NK-92 (cell line): ENCODE measurements around the gene PRCC.

Experiments used
- DNase-seq: peaks from one replicate; lab custom pipeline; 2025; ENCODE audit not compliant: unreplicated experiment; lab: John Stamatoyannopoulos, UW

PRCC gene

DNA sequence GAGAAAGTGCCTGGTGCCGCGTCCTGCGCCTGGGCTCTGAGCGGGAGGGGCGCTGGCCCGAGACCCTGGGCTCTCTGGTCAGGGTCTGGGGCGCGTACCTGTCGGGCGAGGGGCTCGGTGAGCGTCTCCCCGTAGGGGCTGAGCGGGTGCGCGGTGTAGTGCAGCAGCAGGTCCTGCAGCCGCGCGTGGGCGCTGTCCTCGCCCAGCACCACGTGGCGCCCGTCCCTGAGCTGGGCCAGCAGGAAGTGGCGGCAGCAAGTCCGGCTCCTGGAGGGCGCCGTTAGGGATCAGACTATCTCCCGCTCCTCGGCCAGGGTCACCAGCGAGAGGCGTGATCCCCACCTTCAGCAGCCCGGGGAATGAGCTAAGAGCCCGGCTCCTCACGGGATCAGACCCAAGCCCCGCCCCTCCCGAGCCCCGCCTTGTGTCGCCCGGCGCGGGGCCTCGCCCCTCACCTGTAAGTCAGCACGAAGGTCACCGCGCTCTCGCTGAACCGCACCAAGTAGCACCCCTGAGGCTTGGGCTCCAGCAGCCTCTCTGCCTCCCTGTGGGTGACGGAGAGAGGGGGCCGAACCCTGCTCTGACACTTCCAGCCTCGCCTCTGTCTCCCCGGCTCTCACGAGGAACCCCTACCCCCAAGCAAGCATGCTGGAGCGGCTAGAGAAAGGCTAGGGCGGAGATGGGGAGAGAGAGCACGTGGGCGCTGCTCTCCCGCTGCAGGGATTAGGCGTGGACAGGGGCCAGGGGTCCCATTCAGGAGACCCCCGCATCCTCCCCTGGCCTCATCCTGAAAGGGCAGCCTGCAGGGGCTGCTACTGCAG, 46.6 kb downstream of the PRCC start:
- no peak for DNase-seq

DNA sequence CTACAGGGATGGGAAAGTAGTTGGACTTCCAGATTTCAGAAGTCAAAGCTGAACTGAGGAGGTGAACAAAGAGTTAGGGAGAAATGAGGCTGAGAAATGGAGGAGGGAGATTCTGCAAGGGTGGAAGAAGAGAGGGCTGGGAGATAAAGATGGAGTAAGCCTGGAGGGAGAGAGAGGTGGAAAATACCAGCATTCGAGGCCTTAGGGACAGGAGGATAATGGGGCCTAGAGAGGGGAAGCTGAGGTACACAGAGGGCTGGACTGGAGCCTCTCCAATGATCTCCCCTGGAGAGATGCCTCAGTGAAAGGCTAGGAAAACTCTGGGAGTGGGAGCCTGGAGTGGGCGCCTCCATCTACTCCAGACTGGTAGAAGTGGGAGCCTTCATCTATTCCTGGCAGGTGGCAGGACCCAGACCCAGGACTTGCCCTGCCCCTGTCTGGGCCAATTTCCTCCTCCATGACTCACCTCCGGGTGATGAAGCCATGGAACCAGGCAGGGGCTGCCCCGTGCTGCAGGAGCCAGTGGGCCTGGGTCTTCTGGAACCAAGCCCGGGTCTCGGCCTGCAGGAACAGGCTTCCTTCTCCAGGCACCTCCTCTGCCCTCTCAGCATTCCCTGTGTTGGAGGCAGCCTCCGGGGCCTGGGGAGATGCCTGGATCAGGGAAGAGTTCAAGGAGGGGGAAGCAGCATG, 47.4 kb downstream of the PRCC start:
- DNase-seq, result no peak

DNA sequence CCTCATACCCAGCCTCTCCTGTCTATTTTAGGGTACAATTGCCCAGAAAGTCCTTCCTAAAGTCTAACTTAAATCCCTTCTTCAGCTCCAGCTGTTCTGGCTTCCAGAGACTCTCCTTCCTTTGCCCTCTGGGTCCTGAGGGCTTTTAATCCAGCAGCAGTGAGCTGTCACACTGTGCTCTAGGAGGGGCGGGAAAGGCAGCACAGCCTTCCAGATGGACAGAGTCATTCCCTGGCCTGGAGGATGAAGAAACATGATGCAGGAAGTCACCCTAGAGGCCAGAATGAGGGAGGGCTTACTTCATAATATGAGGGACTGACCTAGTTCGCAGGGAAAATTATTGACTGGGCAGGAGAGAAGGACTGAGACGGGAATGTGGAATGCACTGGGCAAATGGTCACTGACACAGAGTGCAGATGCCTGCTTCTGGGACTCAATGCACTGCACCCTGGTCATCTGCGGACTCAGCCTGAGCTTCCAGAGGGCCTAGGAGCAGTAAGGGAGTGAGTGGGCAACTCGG, 48.0 kb downstream of the PRCC start:
- no peak for DNase-seq

DNA sequence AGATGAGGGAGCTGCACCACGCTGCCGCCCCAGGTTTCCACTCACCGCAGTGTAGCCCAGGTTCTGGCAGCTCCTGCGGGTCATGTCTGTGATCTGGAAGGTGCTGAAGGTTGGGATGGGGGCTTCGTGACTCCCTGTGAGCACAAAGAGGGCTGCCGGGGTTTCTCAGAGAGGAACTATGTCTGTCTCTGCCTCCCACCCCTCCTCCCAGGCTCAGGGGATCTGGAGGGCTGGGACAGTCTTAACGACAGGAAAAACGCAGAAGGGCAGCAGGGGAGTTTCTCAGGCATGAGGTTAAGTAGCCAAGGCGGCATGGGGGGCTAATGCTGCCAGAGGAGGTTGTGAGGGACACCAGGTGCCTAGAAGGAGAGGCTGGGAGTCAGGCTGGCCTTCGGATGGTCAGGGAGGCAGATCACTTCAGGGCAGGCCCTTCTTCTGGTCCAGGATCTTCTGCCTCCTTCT, 48.7 kb downstream of the PRCC start:
- no peak for DNase-seq

DNA sequence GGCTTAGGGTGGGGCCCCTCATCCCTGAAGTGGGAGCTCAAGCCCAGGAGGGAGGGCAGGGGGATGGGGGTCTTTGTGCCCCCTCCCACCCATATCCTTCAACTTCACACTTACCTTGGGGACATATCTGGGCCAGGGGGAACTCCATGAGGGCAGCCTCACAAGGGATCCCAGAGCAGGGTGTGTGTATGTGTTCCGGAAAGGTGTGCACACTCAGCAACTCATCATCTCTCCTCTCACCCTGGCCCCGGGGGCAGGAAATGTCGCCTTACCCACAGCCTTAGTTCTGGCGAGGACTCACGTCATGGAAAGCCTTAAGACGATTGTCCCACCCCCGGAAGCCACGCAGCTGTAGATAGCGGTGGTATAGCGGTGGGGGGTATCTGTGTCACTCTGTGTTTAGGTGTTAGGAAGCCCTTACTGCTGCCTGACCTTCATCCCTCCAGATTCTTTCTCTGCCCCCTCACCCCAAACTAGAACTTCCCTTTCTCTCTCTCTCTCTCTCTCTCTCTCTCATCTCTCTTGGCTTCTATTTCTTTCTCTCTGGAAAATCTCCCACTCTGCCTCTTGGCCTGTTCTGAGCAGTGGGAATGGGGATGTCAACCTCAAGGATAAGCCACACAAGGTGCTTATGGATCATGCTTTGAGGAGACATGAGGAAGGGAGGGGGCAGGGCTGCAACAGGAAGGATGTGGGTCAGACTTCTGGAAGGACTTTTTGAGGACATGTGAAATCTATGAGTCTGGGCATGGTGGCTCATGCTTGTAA, 49.4 kb downstream of the PRCC start, which contains the start of gene SH2D2A:
Gene SH2D2A (minus strand): TSS at position 288 of the 768 bp plus-strand sequence. CDS start 140 bp downstream, at position 148.
- peak; percentile 91 for DNase-seq

DNA sequence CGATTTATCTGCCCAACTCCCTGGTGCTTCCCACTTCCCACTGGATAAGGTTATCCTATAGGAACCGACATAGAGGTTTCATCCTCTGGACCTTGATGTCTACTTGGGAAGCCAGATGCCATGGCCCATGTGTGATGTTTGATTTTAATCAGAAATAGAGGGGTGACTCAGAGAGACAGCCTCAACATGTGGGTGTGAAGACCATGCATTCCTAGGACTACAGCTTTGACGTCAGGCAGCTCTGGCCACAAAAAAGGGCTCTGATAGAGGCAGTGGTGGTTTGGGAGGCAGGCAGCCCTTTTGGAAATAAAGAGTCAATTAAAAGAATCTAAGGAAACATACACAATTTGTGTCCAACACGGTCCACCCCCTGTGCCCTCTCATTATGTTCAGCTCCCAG, 54.5 kb downstream of the PRCC start:
- DNase-seq, result no peak

DNA sequence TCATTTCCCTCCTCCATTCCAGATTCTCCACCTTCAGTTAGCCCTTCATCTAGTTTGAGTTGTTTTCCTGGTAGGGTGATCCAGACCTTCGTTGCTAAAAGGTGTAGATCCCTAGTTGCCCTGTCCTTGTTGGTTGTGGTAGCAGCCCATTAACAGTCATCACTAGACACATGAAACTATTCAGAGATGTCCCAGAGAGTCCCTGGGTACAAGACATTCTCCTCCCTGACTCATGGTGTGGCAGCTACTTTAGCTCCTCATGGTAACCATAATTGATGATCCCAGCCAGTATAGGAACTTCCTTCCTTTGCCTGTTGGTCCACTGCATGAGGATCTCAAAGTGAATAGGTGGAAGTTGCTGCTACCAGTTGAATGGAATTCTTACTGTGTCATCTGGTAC, 55.3 kb downstream of the PRCC start:
- DNase-seq, result no peak

DNA sequence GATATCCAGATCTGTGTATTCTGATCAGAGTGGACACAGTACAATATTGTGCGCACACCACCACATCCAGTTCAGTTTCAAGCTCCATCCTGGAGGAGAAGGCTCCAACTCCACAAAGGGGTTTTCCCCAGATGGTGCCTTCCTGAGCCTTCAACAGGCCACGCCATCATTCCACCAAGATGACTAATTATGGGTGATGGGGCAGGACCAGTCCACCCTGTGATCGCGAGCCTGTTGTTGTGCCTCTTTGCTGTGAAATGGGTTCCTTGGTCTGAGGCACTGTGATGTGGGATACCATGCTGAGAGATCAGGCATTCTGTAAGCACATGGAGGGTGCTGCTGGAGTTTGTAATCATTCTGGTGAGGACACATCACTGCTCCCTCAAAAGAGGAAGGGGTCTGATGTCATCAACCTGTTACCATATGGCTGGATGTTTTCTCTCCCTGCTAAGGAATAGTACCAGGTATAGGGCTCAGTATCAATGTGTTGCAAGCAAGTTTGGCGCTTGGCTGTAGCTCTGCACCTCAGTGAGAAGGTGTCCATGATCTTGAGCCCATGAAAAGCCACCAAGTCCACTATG, 56.0 kb downstream of the PRCC start:
- DNase-seq, result no peak

DNA sequence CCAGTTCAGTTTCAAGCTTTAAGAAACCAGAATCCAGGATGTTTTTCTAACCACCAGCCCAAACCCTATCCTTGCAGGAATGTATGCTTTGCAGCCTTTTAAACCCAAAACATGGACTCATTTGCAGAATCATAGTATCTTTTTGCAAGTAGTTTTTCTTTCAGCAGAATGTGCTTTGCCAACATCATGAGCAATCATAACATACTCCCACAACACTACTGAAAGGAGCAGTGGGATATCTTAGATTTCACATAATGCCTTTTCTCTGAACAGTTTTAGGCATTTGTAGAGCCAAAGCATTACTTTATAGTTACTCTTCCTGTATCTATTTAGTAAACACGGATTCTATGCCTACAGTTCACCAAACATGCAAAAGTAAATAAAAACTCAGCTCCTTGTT, 59.3 kb downstream of the PRCC start:
- no peak for DNase-seq

DNA sequence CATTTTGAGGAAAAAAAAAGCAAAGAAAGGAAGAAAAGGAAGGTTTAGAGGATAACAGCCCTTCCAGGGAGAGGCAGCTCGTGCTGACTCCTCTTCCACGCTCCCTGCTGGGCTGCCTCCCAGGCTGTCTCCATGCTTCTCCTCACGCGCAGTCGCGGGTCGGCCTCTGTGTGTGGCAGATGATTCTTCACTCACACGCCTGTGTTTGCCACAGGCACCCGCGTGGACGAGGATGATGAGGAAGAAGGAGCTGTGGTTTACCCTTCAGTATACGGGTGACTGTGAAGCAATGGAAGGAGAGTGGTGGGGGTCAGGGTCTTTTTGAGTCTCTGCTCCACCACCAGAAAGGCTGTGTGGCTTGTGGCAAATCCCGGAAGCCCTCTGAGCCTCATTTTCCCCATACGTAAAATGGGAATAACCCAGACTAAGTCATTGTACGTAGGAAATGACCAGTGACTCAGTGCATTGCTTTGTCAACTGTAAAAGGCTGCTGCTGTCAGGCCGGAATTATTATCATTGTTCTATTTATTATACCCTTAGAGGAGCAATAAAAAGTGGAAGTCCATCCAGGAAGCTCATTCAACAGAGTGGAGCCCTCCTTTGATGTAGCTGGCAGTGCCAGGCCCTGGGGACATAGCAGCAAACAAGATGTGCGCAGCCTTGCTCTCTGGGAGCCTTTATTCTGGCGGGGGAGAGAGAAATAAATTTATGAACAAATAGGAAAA, 61.2 kb downstream of the PRCC start:
- DNase-seq, result no peak

DNA sequence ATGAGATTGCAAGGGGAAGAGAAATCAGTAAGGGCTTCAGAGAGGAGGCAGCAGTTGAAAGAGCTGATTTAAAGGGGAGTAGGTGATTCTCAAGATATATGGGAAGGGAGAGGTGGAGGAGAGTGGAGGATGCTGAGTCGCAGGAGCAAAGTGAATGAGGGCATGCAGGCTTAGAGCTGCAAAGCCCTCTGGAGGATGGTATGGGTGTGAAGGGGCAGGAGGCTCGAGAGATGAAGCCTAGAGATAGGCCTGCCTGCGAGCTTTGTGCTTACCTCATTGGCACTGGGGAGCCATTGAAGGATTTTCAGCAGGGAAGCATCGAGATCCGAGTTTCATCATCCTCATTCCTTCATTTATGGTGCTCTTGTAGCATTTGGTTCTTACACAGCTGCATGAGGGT, 65.1 kb downstream of the PRCC start:
- no peak for DNase-seq

DNA sequence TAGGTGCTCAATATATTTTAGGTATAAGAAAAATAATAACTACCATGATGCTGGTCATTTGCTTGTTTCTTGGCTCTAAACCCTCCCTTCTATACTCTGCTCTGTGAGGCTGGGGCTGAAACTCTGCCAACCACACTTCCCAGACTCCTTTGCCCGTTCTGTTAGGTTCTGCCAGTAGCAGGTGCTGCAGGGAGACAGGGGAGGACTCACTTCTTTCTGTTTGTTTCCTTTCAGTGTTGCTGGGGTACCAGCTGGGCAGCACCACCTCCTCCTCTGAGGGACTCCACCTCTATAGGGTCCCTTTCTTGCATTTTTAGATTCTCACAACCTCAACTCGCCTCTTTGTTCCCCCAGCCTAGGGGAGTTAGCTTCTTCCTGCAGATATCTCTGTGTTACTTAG, 66.3 kb downstream of the PRCC start:
- no peak for DNase-seq

DNA sequence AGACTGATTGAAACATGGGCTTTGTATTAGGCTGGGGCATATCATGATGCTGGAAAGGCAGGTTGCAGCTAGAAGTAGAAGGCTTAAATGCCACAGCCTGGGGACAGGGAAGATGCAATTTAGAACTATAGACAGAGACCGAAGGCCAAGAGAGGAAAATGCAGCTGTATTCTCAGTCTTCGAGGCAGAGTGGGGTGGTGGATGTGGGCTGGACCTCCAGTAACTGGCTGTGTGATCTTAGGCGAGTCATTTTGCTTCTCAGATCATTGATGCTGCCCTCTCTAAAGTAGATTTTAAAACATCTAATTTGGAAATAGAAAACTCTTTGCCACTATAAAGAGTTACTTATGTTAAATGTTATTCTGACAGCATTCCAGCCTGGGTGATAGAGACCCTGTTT, 67.0 kb downstream of the PRCC start:
- no peak for DNase-seq

DNA sequence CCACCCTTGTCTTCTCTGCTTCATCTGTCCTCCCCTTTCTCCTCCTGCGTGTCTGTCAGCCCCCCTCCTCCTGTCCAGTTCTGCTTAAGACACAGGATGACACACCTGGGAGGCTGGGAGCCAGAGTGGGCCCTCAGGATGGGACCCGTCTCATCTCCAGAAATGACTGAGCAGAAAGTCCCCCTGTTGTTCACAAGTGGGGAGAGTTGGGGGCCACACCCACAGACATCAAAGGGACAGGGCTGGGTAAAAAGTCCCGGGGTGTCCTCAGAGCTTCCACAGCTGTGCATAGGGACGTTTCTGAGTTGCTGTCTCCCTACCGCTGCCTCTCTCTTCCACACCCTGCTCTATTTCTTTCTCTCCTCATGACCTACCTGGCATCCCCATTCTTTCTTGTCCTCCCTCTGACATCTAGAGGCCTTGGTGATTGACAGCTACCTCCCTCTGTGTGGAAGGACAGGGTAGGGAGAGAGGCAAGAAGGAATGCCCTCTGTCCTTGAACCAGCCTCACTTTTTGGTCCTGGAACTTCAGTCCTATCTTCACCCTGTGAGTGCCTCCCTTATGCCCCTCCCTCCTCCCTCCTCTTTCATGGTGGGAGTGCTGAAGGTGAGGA, 68.8 kb downstream of the PRCC start:
- DNase-seq, result no peak

DNA sequence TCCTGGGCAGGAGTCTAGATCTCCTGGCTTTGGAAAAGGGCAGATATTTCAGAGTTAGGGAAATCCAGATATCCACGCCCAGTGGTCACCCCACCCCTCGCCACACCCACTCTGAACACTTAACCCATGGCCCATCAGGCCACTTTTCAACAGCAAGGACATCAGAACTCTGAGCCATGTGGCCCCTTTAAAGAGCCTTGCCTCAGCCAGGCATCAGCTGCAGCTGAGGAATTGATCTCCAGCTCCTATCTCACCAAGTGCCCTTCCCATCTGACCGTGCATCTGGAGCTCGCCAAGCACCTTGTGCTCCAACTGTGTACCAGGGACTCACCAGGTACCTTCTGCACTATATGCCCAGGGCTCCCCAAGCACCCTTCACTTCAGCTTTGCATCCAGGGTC, 69.6 kb downstream of the PRCC start:
- no peak for DNase-seq

DNA sequence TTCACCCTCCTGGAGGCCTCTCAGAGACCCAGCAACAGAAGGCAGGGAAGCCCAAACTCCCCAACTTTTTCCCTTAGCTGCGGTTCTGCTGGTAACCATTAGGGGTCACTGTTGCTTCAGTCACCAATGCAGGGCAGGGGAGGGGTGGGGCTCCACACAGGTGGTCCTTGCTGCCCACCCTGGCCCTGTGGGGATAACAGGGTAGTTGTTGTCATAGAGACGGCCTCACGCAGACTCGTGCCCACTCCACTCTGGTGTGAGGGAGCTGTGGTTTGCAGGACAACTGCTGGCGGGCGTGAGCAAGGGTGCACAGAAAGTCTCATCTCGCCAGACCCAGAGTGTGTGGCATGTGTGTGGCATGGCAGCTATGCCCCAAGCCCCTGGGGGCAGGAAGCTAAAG, 71.6 kb downstream of the PRCC start:
- DNase-seq, result no peak

DNA sequence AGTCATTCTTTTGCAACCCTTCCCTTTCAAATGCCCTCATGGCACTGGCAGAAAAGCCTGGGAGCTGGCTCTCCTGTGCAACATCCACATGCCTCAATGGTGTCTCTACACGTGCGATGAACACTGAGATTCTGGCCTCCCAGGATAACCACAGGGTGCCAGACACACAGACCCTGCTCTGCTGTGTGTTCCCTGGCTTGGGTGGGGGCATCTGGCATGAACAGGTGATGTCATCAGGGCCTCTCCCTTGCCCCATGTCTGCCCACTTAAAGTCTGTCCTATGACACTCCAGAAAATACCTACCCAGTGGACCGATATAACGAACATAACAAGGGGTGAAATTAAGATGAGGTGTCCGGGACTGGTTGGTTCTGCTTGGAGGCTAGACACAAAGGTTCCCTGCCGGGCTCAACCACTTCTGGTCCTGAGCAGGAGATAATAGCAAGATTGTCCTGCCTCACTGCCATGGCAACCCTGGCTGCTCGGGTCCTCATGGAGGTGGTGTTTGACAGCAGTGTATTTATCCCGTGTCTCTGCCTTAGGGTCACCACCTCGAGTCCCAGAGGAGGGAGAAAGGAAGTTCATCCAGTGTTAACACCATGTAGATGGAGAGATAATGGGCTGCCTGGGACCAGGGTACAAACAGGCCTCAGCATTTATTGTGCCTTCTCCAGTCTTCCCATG, 72.2 kb downstream of the PRCC start:
- no peak for DNase-seq

DNA sequence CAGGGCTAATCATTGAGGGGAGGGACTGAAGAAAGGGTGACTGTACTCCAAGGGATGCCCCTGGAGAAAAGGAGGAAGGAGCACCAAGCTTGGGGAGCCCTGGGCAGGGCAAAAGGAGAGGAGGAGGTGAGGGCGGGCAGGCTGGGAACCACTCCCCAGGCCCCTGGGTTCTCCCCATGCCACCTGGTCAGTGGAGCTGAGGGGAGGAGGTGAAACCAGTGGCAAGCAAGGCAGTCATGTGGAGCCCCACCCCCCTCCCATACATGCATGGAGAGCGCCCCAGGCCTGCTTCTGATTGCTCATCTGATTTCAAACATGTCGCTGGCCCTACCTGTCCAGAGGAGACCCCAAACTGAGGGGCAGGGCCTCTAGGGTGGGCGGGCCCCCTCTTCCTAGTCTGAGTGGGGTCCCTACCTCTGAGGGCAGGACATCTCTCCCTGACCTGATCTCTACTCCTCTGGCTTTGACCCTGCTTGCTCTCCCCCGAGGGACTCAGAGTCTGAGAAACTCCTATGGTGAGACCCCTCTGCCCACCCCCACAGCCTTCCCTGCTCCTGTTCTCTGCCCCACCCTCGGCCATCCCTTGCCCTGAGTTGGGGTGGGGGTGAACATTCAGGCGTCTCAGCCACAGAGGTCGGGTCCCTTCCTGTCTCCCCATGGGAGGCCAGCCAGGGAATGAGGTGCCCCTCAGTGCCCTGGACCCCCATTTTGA, 73.0 kb downstream of the PRCC start:
- DNase-seq, result no peak

DNA sequence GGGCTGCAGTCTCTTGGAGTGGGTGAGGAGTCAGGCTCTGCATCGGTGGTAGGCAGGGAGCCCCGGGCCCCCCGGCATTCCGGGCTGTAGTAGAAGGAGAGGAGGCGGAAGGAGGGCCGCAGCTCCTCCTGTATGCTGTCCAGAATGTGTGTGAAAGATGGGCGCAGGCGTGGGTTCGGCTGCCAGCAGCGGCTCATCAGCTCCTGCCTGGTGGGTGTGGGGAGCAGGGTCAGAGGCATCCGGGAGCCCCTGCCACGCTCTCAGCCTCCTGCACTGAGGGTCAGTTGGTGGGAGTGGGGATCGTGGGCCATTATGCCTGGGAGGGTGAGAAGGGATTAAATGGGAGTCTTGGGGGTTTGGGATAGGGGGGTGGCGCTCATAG, 73.6 kb downstream of the PRCC start:
- DNase-seq, result no peak
